Measurements from ENCODE around the gene DHX8.

Gene DHX8

GRCh38 chr17:43572368-43572980 lies 88.7 kb downstream of the DHX8 start:
- no peak overlapping the region for H3K27ac ChIP-seq
- TF ChIP-seq, protein P1, sequence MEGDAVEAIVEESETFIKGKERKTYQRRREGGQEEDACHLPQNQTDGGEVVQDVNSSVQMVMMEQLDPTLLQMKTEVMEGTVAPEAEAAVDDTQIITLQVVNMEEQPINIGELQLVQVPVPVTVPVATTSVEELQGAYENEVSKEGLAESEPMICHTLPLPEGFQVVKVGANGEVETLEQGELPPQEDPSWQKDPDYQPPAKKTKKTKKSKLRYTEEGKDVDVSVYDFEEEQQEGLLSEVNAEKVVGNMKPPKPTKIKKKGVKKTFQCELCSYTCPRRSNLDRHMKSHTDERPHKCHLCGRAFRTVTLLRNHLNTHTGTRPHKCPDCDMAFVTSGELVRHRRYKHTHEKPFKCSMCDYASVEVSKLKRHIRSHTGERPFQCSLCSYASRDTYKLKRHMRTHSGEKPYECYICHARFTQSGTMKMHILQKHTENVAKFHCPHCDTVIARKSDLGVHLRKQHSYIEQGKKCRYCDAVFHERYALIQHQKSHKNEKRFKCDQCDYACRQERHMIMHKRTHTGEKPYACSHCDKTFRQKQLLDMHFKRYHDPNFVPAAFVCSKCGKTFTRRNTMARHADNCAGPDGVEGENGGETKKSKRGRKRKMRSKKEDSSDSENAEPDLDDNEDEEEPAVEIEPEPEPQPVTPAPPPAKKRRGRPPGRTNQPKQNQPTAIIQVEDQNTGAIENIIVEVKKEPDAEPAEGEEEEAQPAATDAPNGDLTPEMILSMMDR (IDR thresholded peaks at IDR 0.05): no peak
- TF ChIP-seq ZFX (IDR thresholded peaks at IDR 0.05; ENCODE audit: borderline replicate concordance): no peak

DNA sequence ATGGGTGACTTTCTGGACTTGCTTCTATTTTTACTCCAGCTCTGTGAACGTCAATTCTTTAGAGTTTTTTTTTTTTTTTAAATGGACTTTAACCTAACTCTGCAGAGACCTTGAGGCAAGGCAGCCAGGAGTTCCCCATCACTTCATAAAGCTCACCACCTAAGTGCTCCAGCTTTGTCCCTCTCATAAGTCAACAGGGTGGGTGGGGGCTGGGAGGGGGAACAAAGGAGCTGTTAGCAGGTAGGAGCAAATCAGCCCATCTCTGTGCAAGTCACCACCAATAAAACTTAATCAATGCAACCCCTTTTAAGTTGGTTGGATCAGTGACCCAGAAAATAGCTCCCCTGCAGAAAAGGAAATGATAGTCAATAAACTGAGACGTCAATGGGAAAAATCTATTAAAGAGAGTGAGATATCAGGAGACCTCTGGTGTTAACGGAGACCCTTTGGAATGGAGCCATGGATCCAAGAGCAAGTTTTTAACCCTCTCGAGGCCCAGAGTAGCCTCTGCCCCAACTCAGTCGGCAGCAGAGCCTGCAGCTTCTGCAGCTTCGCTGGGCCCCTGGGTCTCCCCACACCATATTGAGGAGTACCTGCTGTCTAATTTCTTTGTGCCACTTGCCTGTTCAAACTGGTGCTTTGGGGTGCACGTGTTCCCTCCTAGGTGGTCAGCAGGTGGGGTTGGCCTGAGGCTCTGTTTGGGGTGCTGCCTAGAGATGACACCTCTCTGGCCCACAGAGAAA lies 90.0 kb downstream of the DHX8 start:
- no peak overlapping the region for H3K27ac ChIP-seq
- TF ChIP-seq ZFX (IDR thresholded peaks at IDR 0.05; ENCODE audit: borderline replicate concordance): no peak
- TF ChIP-seq, protein P1 (IDR thresholded peaks at IDR 0.05): no peak

DNA sequence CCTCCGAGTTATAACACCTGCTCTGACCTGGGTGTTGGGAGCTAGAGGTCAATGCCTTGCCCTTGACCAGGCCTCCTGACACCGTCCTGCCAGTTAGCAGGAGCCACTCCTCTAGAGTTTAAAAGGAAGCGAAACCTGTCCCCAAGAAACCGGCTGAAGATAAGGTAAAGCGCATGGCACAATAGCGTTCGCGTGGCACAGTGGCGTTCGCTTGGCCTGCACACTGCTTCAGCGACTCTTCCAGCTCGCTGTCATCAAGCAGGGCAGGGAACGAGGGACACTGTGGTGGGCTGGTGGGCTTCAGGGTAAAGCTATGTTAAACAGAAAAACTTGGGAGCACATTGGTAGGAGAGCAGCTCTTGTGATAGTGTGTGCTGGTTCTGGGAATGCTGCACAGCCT lies 90.6 kb downstream of the DHX8 start:
- no peak overlapping the region for H3K27ac ChIP-seq
- TF ChIP-seq ZFX (IDR thresholded peaks at IDR 0.05; ENCODE audit: borderline replicate concordance): no peak
- TF ChIP-seq, protein P1 (IDR thresholded peaks at IDR 0.05): no peak

DNA sequence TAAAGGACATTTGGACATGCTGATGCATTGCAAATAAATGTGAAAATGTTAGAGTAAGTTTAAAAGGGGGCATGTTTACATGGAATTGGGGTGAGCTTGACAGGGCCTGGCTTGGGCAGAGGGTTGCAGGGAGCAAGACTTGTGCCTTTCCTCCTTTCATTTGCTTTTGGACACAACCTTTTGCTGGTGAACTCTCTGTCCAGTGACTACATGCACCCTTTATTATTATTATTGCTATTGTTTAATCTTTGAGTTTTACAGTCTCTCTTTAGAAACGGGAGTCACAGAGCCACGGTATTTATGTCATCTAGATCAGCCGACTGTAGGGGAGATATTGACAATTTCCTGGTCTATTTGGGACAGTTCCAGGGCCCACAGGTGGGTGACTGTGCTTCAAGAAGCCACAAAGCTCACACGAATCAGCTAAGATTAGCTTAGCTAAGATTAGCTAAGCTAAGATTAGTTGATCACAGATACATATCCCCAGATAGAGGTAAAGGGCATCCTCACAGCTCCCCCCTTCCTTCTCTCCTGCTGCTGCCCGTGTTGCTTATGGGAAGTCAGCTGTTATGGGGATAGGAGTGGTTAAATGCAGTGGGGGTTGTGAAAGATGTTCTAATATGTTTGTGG lies 91.2 kb downstream of the DHX8 start:
- no peak for TF ChIP-seq ZFX (IDR thresholded peaks at IDR 0.05; ENCODE audit: borderline replicate concordance)
- TF ChIP-seq, protein P1 (IDR thresholded peaks at IDR 0.05): no peak
- no peak overlapping the region for H3K27ac ChIP-seq

Measured in 22Rv1 (cell line).